AG09309 (cell line): ENCODE measurements around the gene TXNRD2.

Experiments
- DNase-seq: peaks from one replicate; pipeline ENCODE4 v3.0.0-alpha.2; 2010; ENCODE audit warnings: low read depth
- H3K4me3 ChIP-seq: 2 replicates; pipeline ENCODE4 v1.5.1; 2011; ENCODE audit warnings: mild to moderate bottlenecking, low read depth, low read length, moderate library complexity; ENCODE audit not compliant: control insufficient read depth
- TF ChIP-seq, protein P1 (sequence below): IDR thresholded peaks from 2 replicates; pipeline ENCODE4 v1.5.1; 2011; ENCODE audit warnings: mild to moderate bottlenecking, low read depth, low read length, inconsistent platforms; ENCODE audit not compliant: insufficient read depth, control insufficient read depth; ENCODE audit errors: missing control alignments

TXNRD2 gene

DNA sequence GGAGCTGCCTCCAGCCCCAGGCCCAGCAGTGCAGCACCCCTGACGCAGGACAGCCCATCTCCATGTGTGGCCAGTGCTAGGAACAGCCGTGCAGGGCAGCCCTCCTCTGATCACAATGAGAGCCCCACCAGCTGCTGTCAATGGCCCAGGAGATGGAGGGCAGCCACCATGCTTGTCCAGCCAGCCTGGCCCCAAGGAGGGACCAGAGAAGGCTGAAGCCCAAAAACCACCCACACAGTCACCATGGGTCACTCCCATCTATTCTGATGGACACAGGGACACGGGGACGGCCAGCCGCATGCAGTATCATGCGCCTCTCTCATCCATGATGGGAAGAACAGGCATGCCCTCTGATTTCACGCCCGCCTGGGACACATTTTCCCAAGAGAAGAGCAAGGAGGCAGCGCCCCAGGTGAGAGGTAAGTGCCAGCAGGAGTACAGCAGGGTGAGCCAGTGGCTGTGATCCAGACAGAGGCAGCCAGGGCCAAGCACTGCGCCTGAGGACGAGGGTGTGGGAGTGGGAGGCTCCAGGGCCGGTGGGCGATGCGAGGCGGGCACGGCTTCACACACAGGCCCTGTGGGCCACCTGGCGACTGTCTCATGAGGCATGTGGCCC lies 53.4 kb downstream of the TXNRD2 start:
- no peak overlapping the region for H3K4me3 ChIP-seq
- TF ChIP-seq, protein P1, sequence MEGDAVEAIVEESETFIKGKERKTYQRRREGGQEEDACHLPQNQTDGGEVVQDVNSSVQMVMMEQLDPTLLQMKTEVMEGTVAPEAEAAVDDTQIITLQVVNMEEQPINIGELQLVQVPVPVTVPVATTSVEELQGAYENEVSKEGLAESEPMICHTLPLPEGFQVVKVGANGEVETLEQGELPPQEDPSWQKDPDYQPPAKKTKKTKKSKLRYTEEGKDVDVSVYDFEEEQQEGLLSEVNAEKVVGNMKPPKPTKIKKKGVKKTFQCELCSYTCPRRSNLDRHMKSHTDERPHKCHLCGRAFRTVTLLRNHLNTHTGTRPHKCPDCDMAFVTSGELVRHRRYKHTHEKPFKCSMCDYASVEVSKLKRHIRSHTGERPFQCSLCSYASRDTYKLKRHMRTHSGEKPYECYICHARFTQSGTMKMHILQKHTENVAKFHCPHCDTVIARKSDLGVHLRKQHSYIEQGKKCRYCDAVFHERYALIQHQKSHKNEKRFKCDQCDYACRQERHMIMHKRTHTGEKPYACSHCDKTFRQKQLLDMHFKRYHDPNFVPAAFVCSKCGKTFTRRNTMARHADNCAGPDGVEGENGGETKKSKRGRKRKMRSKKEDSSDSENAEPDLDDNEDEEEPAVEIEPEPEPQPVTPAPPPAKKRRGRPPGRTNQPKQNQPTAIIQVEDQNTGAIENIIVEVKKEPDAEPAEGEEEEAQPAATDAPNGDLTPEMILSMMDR, result no peak
- no peak for DNase-seq

DNA sequence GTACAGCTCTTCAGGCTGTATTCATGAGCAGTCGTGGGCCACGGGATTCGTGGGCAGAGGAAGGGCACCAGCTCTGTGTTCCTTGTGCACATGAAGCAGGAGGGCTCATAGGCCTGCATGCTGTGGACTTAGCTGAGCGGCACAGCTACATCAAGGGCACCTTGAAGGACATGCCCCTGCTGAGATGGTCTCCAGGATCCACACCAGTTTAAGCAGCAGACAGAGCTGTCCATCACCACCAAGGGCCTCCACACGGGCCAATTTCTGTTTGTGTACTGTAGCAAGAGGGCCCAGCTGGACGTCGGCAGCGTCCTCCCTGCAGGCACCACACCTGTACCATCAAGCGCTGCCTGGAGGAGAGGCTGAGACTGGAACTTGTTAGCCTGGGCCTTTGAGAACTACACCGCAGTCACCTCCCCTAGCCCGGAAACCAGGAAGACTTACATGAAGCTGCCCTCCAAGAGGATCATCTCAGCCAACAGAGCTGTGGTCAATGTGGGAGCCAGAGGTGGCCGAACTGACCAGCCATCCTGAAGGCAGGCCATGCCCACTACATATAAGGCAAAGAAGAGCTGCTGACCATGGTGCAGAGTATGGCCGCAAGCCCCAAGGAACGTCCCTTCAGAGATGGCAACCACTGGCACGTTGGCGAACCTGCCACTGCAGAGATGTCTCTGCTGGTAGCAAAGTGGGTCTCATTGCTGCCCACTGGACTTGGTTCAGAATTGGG lies 54.2 kb downstream of the TXNRD2 start:
- no peak for DNase-seq
- H3K4me3 ChIP-seq, result no peak overlapping the region
- TF ChIP-seq, protein P1, result no peak

DNA sequence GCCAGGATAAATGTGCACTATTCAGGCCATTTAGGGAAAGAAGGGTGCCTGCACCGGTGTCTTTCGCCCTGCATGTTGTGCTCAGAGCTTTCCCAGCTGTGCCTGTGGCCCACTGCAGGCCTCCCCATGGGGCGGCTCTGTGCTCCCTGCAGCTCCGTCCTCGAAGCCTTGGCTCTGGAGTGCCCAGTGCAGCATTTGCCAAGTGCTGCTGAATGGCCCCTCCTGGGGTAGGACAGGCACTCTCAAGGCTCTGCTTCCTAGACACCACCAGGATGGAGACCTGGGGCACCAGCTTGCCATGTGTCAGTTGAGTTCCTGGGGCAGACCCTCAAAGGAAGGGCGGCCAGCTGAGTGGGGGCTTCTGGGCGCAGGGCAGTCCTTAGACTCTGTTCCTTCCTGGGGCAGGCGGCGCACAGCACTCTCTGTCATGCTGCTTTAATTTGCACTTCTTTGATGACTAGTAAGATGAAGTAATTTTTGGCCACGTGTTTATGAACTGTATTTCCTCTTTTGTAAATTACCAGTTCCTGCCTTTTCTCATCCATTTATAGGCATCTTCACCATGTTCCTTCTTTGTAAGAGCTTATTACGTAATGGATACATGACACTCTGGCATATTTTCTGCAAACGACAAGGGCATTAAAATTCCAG lies 54.9 kb downstream of the TXNRD2 start:
- H3K4me3 ChIP-seq, result no peak overlapping the region
- TF ChIP-seq, protein P1, result no peak
- peak; percentile 69 for DNase-seq

DNA sequence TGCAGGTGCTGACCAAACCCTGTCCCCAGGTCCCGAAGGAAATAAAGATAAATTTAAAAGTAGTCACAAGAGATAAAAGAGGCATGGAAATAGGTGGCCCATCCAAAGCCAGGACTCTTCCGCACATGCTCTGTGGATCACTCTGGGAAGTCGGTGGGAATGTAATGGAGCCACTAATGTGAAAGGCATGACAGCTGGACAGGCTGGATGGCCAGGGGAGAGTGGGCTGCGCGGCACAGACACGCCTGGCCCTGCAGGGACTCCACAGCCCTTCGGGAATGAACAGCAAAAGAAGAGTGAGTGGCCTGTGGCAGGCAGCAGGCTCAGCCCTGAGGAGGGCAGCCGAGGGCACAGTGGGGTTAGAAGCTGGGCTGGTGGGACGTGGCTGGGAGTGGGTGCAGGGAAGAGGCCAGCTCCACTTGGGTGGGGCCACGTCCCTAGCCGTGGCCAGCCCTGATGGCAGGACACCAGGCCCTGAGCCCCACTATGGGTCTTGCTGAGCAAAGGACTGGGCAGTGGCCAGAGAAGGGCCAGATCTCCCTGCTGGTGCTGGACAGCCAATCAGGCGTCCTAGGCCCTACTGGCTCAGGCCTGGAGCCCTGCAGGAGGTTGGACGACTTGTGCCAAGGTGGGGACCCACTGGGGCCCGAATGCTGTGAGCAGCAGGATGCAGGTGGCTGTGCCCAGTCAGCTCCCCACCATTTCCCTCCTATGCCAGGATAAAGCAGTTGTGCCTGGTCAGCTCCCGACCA lies 55.6 kb downstream of the TXNRD2 start:
- H3K4me3 ChIP-seq, result no peak overlapping the region
- no peak for DNase-seq
- TF ChIP-seq, protein P1, result no peak

DNA sequence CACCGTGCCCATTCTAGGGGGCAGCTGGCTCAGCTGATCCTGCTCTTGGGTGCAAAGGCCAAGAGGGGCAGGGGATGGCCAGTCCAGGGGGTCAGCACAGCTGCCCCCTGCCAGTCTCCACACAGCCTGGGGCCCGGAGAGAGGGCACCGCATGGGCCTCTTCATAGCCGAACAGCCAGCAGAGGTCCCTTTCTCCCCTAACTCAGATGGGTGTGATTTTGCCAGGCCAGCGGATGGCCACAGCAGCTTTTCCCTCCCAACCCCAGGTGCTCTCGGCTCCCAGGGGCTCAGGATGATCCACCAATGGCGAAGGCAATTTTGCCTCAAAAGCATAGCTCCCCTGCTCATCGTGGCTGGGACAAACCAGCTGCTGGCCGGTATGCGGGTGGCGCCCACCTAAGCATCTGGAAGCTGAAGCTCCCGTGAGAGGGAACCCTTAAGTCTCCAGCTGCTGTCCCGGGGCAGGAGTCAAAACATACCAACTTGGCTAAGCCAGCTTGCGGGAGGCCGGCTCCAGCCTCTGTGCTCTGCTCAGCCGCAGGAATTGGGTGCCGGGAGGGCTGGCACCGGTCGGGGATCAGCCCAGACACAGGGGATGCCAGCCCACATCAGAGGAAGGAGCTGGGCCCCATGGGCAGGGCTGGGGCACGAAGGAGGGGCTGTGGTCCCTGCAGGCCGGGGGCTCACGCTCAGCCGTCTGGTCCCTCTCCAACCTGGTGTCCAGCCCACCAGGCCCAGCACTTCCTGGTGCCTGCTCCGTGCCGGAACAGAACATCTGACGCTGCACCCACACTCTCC lies 56.5 kb downstream of the TXNRD2 start:
- TF ChIP-seq, protein P1, result no peak
- no peak for DNase-seq
- no peak overlapping the region for H3K4me3 ChIP-seq
